H4 (cell line): ENCODE data around the gene ZNF689. TPM values are rescaled to one million over a fixed set of nuclear protein-coding genes. Genes with fewer than 3 reads are reported as not detected.
"Not testable (repeated sequence)": the region's sequence is repeated elsewhere in the genome, so short reads cannot be mapped to it uniquely, and the experiment has no call there.

Source experiments
- DNase-seq: peaks from one replicate; pipeline ENCODE4 v3.0.0-alpha.2; 2015; ENCODE audit warnings: low spot score
- total RNA-seq: library from RNA; depleted of rRNA; stranded (reverse); fragments of >200 nt; shearing (Covaris generic); gene quantifications from 2 replicates; pipeline ENCODE4 v1.2.3, GENCODE V29; 2014

ZNF689 gene
- total RNA-seq, 1 experiment from 2014 or later: 9.6 TPM

- DNase-seq: no peak
These were observed 10.0 kb downstream of the ZNF689 start for GRCh38 chr16:30600215-30600614.

GRCh38 chr16:30592871-30593270, 17.3 kb downstream of the ZNF689 start:
- DNase-seq: no peak

- not testable (repeated sequence) for DNase-seq
These were observed 19.3 kb downstream of the ZNF689 start for GRCh38 chr16:30590869-30591268.

- DNase-seq: not testable (repeated sequence)
These were observed 20.6 kb downstream of the ZNF689 start for GRCh38 chr16:30589582-30589981.

- DNase-seq: no peak
These were observed 21.5 kb downstream of the ZNF689 start for GRCh38 chr16:30588651-30589050.

GRCh38 chr16:30585400-30586191, 24.6 kb downstream of the ZNF689 start, which contains the start of gene ZNF785:
Gene ZNF785 (minus strand): TSS chr16:30585697. CDS start chr16:30585611, 86 bp downstream.
- DNase-seq: peak; percentile 96

GRCh38 chr16:30585022-30585399, 25.2 kb downstream of the ZNF689 start:
- no peak for DNase-seq

- no peak for DNase-seq
These were observed 27.4 kb downstream of the ZNF689 start for GRCh38 chr16:30582611-30583340.

GRCh38 chr16:30581457-30581856, 28.7 kb downstream of the ZNF689 start:
- DNase-seq: no peak

- no peak for DNase-seq
These were observed 35.5 kb downstream of the ZNF689 start for GRCh38 chr16:30574678-30575077.

GRCh38 chr16:30571445-30572322, 38.5 kb downstream of the ZNF689 start, which contains the start of gene ZNF688:
Gene ZNF688 (minus strand): TSS chr16:30571714. CDS start chr16:30571629, 85 bp downstream.
- peak; percentile 91 for DNase-seq

- DNase-seq: no peak
These were observed 39.3 kb downstream of the ZNF689 start for GRCh38 chr16:30570636-30571444.

- DNase-seq: no peak
These were observed 40.2 kb downstream of the ZNF689 start for GRCh38 chr16:30569746-30570635.

GRCh38 chr16:30569281-30569680, 40.9 kb downstream of the ZNF689 start:
- no peak for DNase-seq

GRCh38 chr16:30567991-30568638, 42.1 kb downstream of the ZNF689 start:
- DNase-seq: peak; percentile 62

- no peak for DNase-seq
These were observed 42.8 kb downstream of the ZNF689 start for GRCh38 chr16:30567160-30567990.

- DNase-seq: no peak
These were observed 43.7 kb downstream of the ZNF689 start for GRCh38 chr16:30566531-30566930.

- no peak for DNase-seq
These were observed 44.2 kb downstream of the ZNF689 start for GRCh38 chr16:30565984-30566383.

- no peak for DNase-seq
These were observed 44.7 kb downstream of the ZNF689 start for GRCh38 chr16:30565526-30565925.
